ENCODE results near the gene PBX1. TPM values are rescaled to one million over a fixed set of nuclear protein-coding genes. Genes with fewer than 3 reads are reported as not detected.

Gene PBX1
- total RNA-seq, 1 donor from 2014 or later: 71.7 TPM

DNA sequence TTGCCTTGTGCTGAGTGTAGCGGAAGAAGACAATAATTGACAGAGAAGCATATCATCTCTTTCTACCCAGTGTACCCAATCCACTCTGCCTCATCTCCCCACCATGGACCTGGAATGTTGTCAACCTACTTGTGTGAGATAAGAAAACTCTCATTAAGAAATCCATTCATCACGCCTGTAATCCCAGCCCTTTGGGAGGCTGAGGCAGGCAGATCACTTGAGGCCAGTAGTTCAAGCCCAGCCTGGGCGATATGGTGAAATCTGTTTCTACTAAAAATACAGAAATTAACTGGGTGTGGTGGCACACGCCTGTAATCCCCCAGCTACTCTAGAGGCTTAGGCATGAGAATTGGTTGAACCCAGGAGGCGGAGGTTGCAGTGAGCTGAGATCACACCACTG is 209.6 kb downstream of the PBX1 start:
- Mint-ChIP-seq H3K36me3 (ENCODE audit: low read depth) (peaks cover 7% of the 10 kb centered on the region), H3K4me1 (peaks cover 23% of the 10 kb centered on the region), H3K4me3 (no peak overlapping the region), H3K9me3 (no peaks in the 10 kb centered on the region), H3K27ac (ENCODE audit: unreplicated experiment) (no peak overlapping the region), H3K27me3 (ENCODE audit: low read depth) (no peaks in the 10 kb centered on the region)
- TF ChIP-seq CTCF (conservative IDR thresholded peaks at IDR 0.05): no peak
- DNase-seq (ENCODE audit: low read depth, low spot score): no peak

DNA sequence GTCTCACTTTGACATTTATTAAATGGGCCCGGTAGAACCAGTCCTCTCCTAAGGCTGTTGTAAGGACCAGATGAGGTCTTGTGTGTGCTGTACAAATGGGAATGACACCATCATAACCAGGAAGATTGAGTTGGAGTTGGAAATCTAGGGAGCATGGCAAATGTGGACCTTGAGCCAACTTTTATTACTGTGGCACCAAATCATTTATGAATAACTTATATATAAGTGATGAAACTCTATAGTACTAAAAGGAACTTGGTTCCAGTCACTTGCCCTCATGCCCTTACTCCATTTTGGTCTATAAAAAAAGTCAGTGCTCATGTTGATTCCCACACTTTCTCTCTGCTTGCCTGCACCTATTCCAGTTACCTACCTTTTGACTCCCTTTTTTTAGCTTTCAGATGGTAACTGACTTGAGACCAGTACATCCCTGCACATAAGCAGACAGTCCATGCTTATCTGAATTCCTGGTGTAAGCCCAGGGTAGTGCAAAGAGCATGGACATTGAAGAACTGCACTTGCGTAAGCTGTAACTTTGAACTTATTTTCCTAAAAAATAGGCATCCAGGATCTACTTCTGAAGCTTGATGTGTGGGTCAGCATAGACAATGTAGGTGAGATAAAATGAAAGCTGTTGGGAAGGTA is 210.6 kb downstream of the PBX1 start:
- H3K27me3 Mint-ChIP-seq (ENCODE audit: low read depth): no peaks in the 10 kb centered on the region
- H3K36me3 Mint-ChIP-seq (ENCODE audit: low read depth): peaks cover 7% of the 10 kb centered on the region
- H3K9me3 Mint-ChIP-seq: no peaks in the 10 kb centered on the region
- no peak overlapping the region for H3K27ac Mint-ChIP-seq (ENCODE audit: unreplicated experiment)
- no peak for TF ChIP-seq CTCF (conservative IDR thresholded peaks at IDR 0.05)
- DNase-seq (ENCODE audit: low read depth, low spot score): no peak
- H3K4me3 Mint-ChIP-seq: no peak overlapping the region
- peaks cover 25% of the 10 kb centered on the region for H3K4me1 Mint-ChIP-seq

DNA sequence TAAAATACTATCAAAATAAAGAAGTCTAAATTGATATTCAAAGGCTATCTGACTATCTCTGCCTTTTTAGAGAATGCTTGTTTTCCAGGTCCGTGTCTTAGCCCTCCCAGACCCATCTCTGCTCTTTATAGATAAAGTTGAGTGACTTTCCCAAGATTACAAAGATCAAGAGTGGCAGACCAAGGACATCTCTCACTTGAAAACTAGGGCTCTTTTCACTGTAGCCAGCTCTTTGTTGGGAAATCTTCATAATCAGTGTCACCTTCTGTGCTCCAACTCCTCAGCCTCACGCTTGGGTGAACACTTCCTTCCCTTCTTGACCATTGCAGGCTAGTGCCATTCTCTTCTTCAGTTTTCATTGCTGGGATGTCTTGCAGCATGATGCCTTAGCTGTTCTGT is 211.1 kb downstream of the PBX1 start:
- no peak for DNase-seq (ENCODE audit: low read depth, low spot score)
- H3K27me3 Mint-ChIP-seq (ENCODE audit: low read depth): no peaks in the 10 kb centered on the region
- H3K4me1 Mint-ChIP-seq: peaks cover 30% of the 10 kb centered on the region
- no peaks in the 10 kb centered on the region for H3K9me3 Mint-ChIP-seq
- peaks cover 7% of the 10 kb centered on the region for H3K36me3 Mint-ChIP-seq (ENCODE audit: low read depth)
- TF ChIP-seq CTCF (conservative IDR thresholded peaks at IDR 0.05): no peak
- no peak overlapping the region for H3K4me3 Mint-ChIP-seq
- no peak overlapping the region for H3K27ac Mint-ChIP-seq (ENCODE audit: unreplicated experiment)

- Mint-ChIP-seq H3K36me3 (ENCODE audit: low read depth) (peaks cover 7% of the 10 kb centered on the region), H3K27ac (ENCODE audit: unreplicated experiment) (peak overlapping the region; percentile 73), H3K4me1 (peaks cover 31% of the 10 kb centered on the region), H3K27me3 (ENCODE audit: low read depth) (no peaks in the 10 kb centered on the region), H3K9me3 (no peaks in the 10 kb centered on the region), H3K4me3 (no peak overlapping the region)
- no peak for DNase-seq (ENCODE audit: low read depth, low spot score)
- TF ChIP-seq CTCF (conservative IDR thresholded peaks at IDR 0.05): no peak
These were observed 212.1 kb downstream of the PBX1 start for GRCh38 chr1:164771041-164771618.

- peaks cover 7% of the 10 kb centered on the region for H3K36me3 Mint-ChIP-seq (ENCODE audit: low read depth)
- peaks cover 31% of the 10 kb centered on the region for H3K4me1 Mint-ChIP-seq
- TF ChIP-seq CTCF (conservative IDR thresholded peaks at IDR 0.05): no peak
- no peak overlapping the region for H3K4me3 Mint-ChIP-seq
- H3K27me3 Mint-ChIP-seq (ENCODE audit: low read depth): no peaks in the 10 kb centered on the region
- H3K27ac Mint-ChIP-seq (ENCODE audit: unreplicated experiment): no peak overlapping the region
- H3K9me3 Mint-ChIP-seq: no peaks in the 10 kb centered on the region
- DNase-seq (ENCODE audit: low read depth, low spot score): no peak
These were observed 212.8 kb downstream of the PBX1 start for GRCh38 chr1:164771619-164772361.
